HUES64 (cell line): ENCODE data around the gene USP48.
"Not testable (repeated sequence)": the region's sequence is repeated elsewhere in the genome, so short reads cannot be mapped to it uniquely, and the experiment has no call there.

Experiments used
- H3K27ac ChIP-seq: 2 replicates; pipeline ENCODE4 v1.7.0; 2013; ENCODE audit warnings: low read depth, low read length, inconsistent platforms
- H3K27me3 ChIP-seq: 2 replicates; pipeline ENCODE4 v1.6.1; 2013; ENCODE audit warnings: mild to moderate bottlenecking, low read length; ENCODE audit not compliant: insufficient read depth
- H3K36me3 ChIP-seq: 2 replicates; pipeline ENCODE4 v1.6.1; 2013; ENCODE audit warnings: mild to moderate bottlenecking, low read length; ENCODE audit not compliant: insufficient read depth
- H3K4me1 ChIP-seq: 2 replicates; pipeline ENCODE4 v1.6.1; 2013; ENCODE audit warnings: mild to moderate bottlenecking, low read length, moderate library complexity; ENCODE audit not compliant: insufficient read depth
- H3K4me3 ChIP-seq: 2 replicates; pipeline ENCODE4 v1.5.1; 2013; ENCODE audit warnings: mild to moderate bottlenecking, low read length, moderate library complexity
- H3K9ac ChIP-seq: 2 replicates; pipeline ENCODE4 v1.6.1; 2013; ENCODE audit warnings: mild to moderate bottlenecking, low read depth, low read length
- H3K9me3 ChIP-seq: 2 replicates; pipeline ENCODE4 v1.6.1; 2013; ENCODE audit warnings: low read depth, low read length; ENCODE audit not compliant: insufficient read depth
- WGBS: fragments of 150-250, 120-280 bp; methylation state at CpG from one replicate; pipeline ENCODE4 v1.1.7; 2013; ENCODE audit warnings: missing lambda C conversion rate; 5-methylcytosine and 5-hydroxymethylcytosine counted together

Gene USP48

DNA sequence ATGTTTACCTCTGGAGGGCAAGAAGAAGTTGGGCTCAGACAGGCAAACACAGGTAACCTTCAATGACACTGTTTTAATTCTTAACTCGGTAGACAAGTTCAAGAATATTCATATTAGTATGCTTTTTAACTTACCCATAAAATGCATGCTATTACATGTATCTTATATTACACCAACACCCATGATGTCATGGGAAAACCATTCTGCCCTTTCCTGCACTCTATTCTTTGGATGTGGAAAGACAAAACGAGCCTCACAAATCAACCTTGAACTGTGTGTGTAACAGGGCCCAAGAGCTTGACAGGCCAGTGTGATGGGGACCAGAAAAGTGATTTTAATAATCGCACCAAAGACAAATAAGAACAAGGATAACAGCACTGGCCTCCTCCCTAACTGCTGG lies 91.2 kb downstream of the USP48 start:
- H3K27ac ChIP-seq, result no peak overlapping the region
- no peak overlapping the region for H3K4me3 ChIP-seq
- no peaks in the 10 kb centered on the region for H3K4me1 ChIP-seq
- no peak overlapping the region for H3K9ac ChIP-seq
- H3K27me3 ChIP-seq, result no peaks in the 10 kb centered on the region
- 97% methylated on average over 3 of the region's 3 CpGs for WGBS
- H3K36me3 ChIP-seq, result peaks cover 75% of the 10 kb centered on the region
- H3K9me3 ChIP-seq, result no peaks in the 10 kb centered on the region

DNA sequence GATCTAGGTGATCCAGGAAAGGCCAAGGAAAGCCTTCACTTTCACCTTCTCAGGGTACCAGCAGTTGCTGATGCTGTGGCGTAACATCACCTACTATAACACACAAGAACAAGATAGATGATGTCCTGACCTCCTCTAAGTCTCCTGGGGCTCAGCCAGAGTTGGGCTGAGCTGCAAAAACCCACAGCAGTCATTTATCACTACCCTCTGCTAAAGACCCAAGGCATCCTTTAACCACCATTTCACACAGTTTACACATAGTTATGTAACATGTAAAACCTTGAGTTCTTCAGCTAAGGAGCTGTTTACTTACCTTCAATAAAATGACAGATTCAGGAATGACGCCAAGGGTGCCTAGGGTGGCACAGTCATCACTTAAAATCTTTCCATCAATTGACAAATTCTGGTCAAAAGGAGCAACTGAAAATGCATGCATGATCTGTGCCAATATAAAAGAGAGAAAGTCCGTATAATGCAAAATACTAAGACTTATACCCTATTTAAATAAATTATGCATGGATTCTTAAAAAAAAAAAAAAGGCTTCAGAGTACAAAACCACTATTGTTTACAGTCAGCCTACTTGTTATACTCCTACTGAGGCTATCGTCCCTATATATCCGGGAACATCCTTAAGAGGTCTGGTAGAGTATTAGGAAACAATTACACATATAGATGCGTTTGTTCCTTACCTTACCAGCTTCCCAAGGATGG lies 93.1 kb downstream of the USP48 start:
- no peaks in the 10 kb centered on the region for H3K9me3 ChIP-seq
- H3K27me3 ChIP-seq, result no peaks in the 10 kb centered on the region
- no peak overlapping the region for H3K27ac ChIP-seq
- H3K36me3 ChIP-seq, result peaks cover 82% of the 10 kb centered on the region
- WGBS, result 98% methylated on average over 2 of the region's 6 CpGs
- no peak overlapping the region for H3K4me3 ChIP-seq
- H3K4me1 ChIP-seq, result no peaks in the 10 kb centered on the region
- no peak overlapping the region for H3K9ac ChIP-seq

DNA sequence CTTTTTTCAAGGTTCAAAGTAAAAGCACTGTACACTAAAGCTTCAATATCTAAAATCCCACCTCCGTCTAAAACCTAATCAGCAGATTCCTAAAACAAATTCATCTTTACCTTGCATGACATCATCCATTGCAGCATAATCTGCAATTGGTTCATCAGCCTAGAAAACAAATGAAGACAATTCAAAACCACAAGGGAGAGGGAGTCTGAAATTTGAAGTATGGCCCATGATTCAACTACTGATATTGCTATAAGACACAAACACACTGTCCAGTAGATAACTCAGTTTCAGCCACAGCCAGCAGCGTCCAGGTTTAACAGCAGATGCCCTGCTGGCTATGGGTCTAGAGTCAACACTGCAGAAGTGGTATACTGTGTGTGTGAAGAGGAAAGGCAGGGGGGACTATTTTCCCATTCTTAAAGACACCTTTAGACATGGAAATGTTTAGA lies 95.8 kb downstream of the USP48 start:
- Histone ChIP-seq H3K27me3 (no peaks in the 10 kb centered on the region), H3K4me1 (no peaks in the 10 kb centered on the region), H3K9ac (no peak overlapping the region), H3K36me3 (peaks cover 74% of the 10 kb centered on the region), H3K4me3 (no peak overlapping the region), H3K9me3 (no peaks in the 10 kb centered on the region), H3K27ac (no peak overlapping the region)
- WGBS, result 91% methylated on average over 2 of the region's 2 CpGs

DNA sequence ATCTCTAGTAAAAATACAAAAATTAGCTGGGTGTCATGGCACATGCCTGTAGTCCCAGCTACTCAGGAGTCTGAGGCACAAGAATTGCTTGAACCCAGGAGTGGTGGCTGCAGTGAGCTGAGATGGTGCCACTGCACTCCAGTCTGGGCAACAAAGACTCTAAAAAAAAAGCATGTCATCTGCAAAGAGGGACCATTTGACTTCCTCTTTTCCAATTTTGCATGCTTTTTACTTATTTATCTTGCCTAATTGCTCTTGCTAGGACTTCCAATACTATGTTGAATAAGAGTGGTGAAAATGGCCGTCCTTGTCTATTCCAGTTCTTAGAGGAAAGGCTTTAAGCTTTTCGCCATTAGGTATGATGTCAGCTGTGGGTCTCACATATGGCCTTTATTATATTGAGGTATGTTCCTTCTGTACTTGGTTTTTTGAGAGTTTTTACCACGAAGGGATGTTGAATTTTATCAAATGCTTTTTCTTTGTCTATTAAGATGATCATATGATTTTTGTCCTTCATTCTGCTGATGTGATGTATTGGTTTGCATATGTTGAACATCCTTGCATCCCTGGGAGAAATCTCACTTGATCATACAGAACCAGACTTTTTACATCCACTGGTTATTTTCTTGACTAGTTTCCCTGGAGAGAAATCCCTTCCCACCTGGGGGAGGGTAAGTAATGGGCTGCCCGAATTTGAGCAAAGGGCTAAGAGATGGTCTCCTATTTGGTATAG lies 96.8 kb downstream of the USP48 start:
- Histone ChIP-seq H3K36me3 (peaks cover 75% of the 10 kb centered on the region), H3K4me1 (no peaks in the 10 kb centered on the region), H3K9ac (no peak overlapping the region), H3K27me3 (no peaks in the 10 kb centered on the region), H3K9me3 (no peaks in the 10 kb centered on the region), H3K4me3 (no peak overlapping the region), H3K27ac (no peak overlapping the region)
- WGBS, result 91% methylated on average over 4 of the region's 4 CpGs

DNA sequence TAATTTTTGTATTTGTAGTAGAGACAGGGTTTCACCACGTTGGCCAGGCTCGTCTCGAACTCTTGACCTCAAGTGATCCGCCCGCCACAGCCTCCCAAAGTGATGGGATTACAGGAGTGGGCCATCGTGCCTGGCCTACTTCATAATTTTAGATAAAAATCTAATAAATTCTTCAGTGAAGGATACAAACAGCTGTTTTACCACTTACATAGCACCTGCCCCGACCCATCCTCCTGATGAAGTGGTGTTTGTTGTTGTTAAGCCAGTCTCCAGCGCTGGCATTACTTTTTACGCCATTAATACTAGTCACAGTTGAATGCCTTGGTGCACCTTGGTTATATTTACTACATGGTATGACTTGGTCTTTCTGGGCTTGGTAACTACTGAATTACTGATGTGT lies 101.5 kb downstream of the USP48 start:
- 94% methylated on average over 9 of the region's 9 CpGs for WGBS
- no peak overlapping the region for H3K4me3 ChIP-seq
- H3K27me3 ChIP-seq, result no peaks in the 10 kb centered on the region
- H3K9me3 ChIP-seq, result no peaks in the 10 kb centered on the region
- no peak overlapping the region for H3K27ac ChIP-seq
- no peak overlapping the region for H3K9ac ChIP-seq
- H3K4me1 ChIP-seq, result no peaks in the 10 kb centered on the region
- H3K36me3 ChIP-seq, result peaks cover 76% of the 10 kb centered on the region

DNA sequence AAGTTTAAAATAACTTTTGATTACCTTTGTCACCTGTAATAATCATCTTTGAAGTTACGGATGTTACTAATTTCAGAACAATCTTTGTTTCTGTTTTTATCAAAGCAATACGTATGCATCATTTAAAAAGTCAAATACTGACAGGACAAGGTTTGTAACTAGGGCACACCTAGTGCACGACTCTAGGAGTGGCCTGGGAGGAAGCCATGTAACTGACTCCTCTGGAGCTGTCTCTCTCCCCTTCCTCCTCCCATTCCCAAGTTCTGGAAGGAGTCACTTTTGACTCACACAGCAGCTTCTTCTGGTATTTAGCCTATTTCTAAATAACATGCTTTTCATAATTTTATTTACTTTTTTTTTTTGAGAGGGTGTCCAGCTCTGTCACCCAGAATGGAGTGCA lies 102.0 kb downstream of the USP48 start:
- no peaks in the 10 kb centered on the region for H3K9me3 ChIP-seq
- H3K36me3 ChIP-seq, result peaks cover 71% of the 10 kb centered on the region
- no peaks in the 10 kb centered on the region for H3K4me1 ChIP-seq
- no peak overlapping the region for H3K9ac ChIP-seq
- no peaks in the 10 kb centered on the region for H3K27me3 ChIP-seq
- H3K4me3 ChIP-seq, result no peak overlapping the region
- 97% methylated on average over 3 of the region's 3 CpGs for WGBS
- no peak overlapping the region for H3K27ac ChIP-seq

DNA sequence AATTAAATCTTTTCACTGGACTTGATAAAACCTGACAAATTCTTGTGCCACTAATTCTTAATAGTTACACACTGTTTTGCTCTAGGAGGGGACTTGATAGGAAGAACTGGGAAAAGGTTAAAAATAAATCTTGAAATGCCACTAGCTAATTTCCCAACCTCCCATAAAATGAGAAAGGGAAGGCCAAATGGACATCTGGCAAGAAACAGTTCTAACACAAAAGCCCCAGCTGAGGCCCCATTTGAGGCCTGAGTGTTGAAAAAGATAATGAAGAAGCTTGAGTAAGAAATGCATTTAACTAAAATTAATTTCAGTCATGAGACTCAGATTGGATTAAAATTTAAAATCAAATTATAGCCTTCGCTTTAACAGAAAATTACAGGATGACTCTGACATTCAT lies 102.6 kb downstream of the USP48 start:
- WGBS, result 75% methylated on average over 1 of the region's 1 CpG
- Histone ChIP-seq H3K9ac (no peak overlapping the region), H3K9me3 (no peaks in the 10 kb centered on the region), H3K36me3 (peaks cover 66% of the 10 kb centered on the region), H3K4me1 (no peaks in the 10 kb centered on the region), H3K27me3 (no peaks in the 10 kb centered on the region), H3K27ac (no peak overlapping the region), H3K4me3 (no peak overlapping the region)

DNA sequence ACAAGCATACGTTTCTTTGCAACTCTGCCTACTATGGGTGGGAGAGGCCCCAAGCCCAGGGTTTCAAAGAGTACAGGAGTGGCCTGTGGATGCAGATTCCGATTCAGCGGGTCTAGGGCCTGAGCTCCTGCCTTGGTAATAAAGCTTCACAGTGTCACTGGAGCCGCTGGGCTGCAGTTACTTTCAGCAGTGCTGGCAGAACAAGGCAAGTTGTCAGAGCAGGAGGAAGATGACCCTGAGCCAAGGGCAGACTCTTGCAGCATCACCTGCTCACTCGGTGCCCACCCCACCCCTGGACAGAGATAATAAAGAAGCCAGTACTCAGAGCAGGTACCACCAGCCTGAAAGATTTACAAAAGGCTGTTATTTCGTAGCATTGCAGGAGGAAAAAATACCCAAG lies 105.8 kb downstream of the USP48 start:
- no peak overlapping the region for H3K4me3 ChIP-seq
- no peaks in the 10 kb centered on the region for H3K27me3 ChIP-seq
- no peak overlapping the region for H3K9ac ChIP-seq
- peaks cover 5% of the 10 kb centered on the region; the same call in 1 of the 2 replicates for H3K4me1 ChIP-seq
- no peak overlapping the region for H3K27ac ChIP-seq
- WGBS, result 93% methylated on average over 6 of the region's 6 CpGs
- H3K9me3 ChIP-seq, result no peaks in the 10 kb centered on the region
- peaks cover 44% of the 10 kb centered on the region for H3K36me3 ChIP-seq

DNA sequence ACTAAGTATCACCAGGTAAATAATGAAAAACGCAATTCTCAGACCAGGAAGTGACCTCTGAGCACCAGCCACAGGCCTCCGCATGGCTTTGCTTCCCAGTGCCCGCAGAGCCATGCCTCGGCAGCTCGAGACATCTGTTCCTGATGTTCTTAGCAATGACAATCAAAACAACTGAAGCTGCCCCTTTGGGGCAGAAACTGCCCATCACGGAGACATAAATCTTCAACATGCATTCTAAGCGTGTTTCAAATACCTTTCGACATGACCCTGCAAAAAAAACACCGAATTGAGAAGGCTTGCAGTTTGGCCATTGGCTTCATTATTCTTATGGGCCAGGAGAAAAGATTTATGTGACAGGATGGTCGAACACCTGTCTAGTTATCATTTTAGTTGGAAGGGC lies 108.0 kb downstream of the USP48 start:
- no peaks in the 10 kb centered on the region for H3K9me3 ChIP-seq
- H3K27ac ChIP-seq, result no peak overlapping the region
- WGBS, result 94% methylated on average over 10 of the region's 10 CpGs
- peaks cover 8% of the 10 kb centered on the region; the same call in 1 of the 2 replicates for H3K4me1 ChIP-seq
- peaks cover 4% of the 10 kb centered on the region for H3K27me3 ChIP-seq
- H3K9ac ChIP-seq, result no peak overlapping the region
- H3K4me3 ChIP-seq, result no peak overlapping the region
- peaks cover 26% of the 10 kb centered on the region for H3K36me3 ChIP-seq

DNA sequence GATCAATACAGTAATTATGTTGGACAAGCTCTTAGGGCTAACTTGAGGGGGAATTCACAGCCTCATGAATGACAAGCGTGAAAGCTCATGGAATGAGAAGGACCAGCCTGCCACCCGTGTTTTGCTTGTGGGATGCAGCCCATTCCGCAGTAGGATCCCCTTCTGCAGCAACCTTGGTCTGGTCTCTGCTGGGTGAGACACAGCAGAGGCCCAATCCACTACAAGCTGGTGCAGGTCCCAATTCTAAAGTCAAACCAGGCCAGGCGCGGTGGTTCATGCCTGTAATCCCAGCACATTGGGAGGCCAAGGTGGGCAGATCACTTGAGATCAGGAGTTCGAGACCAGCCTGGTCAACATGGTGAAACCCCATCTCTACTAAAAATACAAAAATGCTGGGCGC lies 109.1 kb downstream of the USP48 start:
- H3K4me1 ChIP-seq, H3K27ac ChIP-seq, H3K9ac ChIP-seq, H3K4me3 ChIP-seq, H3K9me3 ChIP-seq: not testable (repeated sequence)
- Histone ChIP-seq H3K27me3 (peaks cover 15% of the 10 kb centered on the region), H3K36me3 (peaks cover 16% of the 10 kb centered on the region)
- 90% methylated on average over 7 of the region's 7 CpGs for WGBS

DNA sequence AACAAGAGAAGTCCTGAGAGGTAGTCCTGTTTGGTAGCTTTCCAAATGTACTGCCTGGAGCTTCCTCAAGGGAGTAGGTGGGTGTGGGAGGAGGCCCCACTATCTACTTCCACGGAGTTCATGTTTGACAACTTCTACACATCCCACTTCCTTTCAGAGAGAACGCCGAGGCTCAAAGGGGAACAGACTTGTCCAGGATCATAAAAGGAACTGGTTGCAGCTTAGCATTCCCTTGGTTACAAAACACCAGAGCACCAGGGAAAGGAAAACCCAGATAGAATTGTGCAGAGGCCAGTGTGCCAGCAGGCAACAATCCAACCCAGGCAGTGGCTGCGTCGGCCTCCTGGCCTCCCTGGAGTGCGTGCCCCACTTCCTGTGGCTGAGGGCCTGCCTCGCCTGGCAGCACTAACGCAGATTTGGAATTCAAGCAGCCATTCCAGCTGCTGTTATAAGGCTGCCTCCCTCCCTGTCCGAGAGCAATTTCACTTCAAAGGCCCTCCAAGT lies 109.6 kb downstream of the USP48 start:
- H3K27me3 ChIP-seq, result peaks cover 20% of the 10 kb centered on the region
- no peak overlapping the region for H3K9ac ChIP-seq
- WGBS, result 72% methylated on average over 9 of the region's 9 CpGs
- H3K36me3 ChIP-seq, result peaks cover 13% of the 10 kb centered on the region
- H3K4me3 ChIP-seq, result no peak overlapping the region
- no peak overlapping the region for H3K27ac ChIP-seq
- no peaks in the 10 kb centered on the region for H3K9me3 ChIP-seq
- H3K4me1 ChIP-seq, result peaks cover 9% of the 10 kb centered on the region; the same call in 1 of the 2 replicates
